ENCODE data around the gene UVRAG.

The UVRAG gene

DNA sequence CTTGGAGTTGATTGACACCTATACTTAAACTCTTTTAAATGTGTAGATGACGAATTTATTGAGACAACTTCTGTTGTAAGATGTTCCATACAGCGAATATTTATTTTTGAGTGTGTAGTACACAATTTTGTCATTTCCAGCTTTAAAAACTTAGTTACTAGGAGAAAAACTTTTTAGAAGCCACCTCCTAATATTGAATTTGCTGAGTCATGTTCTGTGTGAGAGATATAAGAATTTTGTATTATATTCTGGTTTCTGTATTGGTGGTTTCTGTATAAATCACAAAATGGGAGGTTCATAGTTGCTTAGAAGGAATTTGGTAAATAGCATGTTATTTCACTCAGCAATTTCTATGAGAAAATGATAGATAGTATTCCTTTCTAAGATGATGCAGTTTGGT lies 220.0 kb downstream of the UVRAG start:
- TF ChIP-seq CTCF (IDR thresholded peaks at IDR 0.05; ENCODE audit: borderline replicate concordance, insufficient read depth, low read depth, low read length), result no peak
- H3K4me3 ChIP-seq (ENCODE audit: low read depth, low read length), result no peak overlapping the region

DNA sequence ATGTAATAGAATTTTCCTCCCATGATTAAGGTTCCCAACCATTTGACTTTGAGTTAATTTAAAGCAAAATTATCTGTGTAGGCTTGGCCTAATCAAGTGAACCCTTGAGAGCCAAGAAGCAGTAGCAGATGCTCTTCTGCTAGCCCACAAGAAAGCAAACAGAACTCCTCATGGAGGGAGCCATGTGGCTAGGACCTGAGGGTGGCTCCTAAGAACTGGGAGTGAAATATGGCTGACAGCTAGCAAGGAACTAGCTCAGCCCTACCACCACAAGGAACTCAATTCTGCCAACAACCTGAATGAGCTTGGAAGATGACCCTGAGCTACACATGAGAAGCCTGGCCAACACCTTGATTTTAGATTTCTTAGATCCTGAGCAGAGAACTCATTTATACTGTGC lies 223.6 kb downstream of the UVRAG start:
- no peak for TF ChIP-seq CTCF (IDR thresholded peaks at IDR 0.05; ENCODE audit: borderline replicate concordance, insufficient read depth, low read depth, low read length)
- no peak overlapping the region for H3K4me3 ChIP-seq (ENCODE audit: low read depth, low read length)

DNA sequence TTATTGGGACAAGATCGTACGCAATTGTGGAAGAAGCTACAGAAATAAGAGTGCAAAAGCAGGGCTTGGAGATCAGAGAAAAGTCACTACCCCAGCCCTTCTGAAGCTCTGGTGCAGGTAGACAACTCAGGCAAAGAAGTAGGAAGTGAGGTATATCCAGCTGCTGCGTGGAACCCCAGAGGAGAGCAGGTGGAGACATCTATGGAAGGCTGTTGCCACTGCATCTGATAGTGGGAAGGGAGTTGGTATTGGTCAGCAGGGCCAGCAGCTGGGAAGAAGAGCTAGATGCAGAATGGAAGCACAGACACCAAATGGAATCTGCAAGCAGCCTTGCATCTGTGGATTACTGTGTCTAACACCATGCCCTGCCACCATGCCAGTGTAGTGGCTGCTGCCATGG lies 226.2 kb downstream of the UVRAG start:
- no peak for TF ChIP-seq CTCF (IDR thresholded peaks at IDR 0.05; ENCODE audit: borderline replicate concordance, insufficient read depth, low read depth, low read length)
- H3K4me3 ChIP-seq (ENCODE audit: low read depth, low read length), result no peak overlapping the region

GRCh38 chr11:76044750-76045320 lies 229.8 kb downstream of the UVRAG start:
- no peak for TF ChIP-seq CTCF (IDR thresholded peaks at IDR 0.05; ENCODE audit: borderline replicate concordance, insufficient read depth, low read depth, low read length)
- H3K4me3 ChIP-seq (ENCODE audit: low read depth, low read length), result no peak overlapping the region

GRCh38 chr11:76047231-76047630 lies 232.2 kb downstream of the UVRAG start:
- TF ChIP-seq CTCF (IDR thresholded peaks at IDR 0.05; ENCODE audit: borderline replicate concordance, insufficient read depth, low read depth, low read length), result no peak
- no peak overlapping the region for H3K4me3 ChIP-seq (ENCODE audit: low read depth, low read length)

DNA sequence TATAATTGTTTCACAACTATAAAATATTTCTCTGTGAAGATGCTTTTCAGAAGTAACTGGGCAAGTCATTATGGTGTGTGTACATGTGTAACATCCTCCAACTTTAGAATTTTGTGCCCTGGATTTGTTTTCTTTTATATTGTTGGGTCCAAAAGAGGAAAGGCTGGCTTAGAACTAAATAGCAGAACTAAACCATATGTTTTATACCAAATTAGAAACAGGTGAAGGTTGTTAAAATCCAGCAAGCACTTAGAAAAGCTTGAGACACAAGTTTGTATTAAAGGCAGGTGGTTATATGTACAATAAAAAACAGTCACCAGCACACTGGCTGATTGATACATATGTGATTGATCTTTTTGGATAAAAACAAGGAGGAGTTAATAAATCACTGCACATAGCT lies 232.8 kb downstream of the UVRAG start:
- no peak for TF ChIP-seq CTCF (IDR thresholded peaks at IDR 0.05; ENCODE audit: borderline replicate concordance, insufficient read depth, low read depth, low read length)

GRCh38 chr11:76048763-76049162 lies 233.8 kb downstream of the UVRAG start:
- no peak for TF ChIP-seq CTCF (IDR thresholded peaks at IDR 0.05; ENCODE audit: borderline replicate concordance, insufficient read depth, low read depth, low read length)

More for the DNA sequence above, 232.8 kb downstream of the UVRAG start:
- H3K4me3 ChIP-seq (ENCODE audit: low read depth, low read length), result no peak overlapping the region

More at GRCh38 chr11:76048763-76049162, 233.8 kb downstream of the UVRAG start:
- H3K4me3 ChIP-seq (ENCODE audit: low read depth, low read length), result no peak overlapping the region

All from GM12875 (cell line).